ENCODE measurements around the gene CACHD1.
"Not testable (repeated sequence)": the region's sequence is repeated elsewhere in the genome, so short reads cannot be mapped to it uniquely, and the experiment has no call there.

Gene CACHD1

DNA sequence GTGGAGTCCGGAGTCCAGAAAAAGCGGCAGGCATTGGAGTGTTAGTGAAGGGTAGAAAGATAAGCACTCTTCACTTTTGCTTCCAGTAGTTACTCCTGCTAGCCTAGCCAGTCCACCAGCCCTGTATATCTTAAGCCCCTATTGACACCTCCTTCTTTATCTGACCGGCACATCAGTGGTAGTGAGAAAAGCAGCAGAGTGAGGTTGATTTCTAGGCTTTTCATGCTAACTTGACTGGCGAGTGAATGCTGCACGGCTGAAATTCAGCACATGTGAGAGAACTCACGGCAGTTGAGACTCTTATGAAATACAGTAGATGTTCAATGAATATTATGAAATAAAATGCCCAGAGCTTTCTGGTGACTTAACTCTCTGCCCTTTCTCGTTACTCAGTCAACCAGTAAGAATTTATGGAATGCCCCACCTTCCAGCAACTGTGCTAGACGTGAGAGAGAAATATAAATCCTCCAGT lies 128.2 kb downstream of the CACHD1 start:
- DNase-seq, result no peak

DNA sequence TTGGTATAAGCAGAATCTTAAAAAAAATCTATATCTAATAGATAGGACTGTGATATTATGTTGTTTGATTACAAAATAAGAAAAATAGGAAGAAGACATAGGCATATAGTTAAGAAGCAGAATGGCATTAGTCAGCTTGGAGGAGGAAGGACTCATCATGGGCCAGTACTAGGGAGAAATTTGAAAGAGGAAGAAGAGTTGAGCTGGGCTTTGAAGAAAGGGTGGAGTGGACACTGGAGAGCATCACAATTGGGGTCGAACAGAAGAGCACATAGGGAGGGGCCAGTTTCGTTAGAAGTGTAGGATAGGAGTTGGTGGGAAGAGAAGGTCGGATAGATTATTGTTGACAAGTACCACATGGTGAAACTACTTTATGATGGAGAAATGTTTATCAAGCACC lies 129.3 kb downstream of the CACHD1 start:
- no peak for DNase-seq

DNA sequence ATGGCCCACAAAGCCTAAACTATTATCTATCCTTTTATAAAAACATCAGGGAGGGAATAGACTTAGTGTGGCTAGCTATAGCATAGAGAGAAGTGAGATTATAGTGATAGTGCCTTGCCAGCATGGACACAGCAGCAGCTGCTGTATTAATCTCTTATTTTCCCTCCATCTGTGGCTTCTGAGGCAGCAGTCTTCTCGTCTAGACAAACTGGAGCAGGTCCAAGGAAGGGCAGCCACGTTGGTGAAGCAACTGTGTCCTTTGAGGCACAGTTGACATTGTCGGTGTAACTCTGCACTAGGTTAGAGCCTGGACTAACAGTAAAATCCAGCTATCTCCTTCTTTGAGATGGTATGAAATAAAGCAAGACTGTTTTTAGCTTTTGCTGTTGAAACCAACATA lies 131.3 kb downstream of the CACHD1 start:
- peak; percentile 15 for DNase-seq

DNA sequence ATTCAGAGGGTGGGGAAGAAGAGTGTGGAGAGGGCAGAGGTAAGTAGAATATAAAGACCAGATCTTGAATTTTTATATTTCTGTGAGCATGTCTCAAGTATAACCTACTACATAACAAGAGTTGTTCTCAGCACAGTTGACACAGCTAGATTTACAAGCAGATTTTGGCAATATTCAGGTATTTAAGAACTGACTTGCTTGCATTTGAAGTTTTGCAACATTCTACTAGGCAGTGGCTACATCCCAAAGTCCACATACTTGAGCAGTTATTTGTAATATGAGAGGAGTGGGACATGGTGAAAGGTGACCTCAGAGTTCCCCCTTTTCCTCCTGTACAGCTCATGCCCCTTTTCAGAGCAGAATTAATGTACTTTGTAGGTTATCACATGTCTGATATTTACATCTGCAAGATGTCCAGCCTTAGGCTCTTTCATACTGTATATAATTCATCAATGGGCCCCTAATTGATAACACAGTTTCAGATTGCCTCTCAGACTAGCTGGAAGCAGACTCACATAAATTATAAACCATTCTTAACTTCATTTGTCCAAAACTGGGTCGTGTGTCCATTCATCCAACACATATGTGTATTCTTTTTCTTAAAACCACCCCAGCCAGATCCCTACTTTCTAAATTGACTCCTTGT lies 138.2 kb downstream of the CACHD1 start:
- no peak for DNase-seq

DNA sequence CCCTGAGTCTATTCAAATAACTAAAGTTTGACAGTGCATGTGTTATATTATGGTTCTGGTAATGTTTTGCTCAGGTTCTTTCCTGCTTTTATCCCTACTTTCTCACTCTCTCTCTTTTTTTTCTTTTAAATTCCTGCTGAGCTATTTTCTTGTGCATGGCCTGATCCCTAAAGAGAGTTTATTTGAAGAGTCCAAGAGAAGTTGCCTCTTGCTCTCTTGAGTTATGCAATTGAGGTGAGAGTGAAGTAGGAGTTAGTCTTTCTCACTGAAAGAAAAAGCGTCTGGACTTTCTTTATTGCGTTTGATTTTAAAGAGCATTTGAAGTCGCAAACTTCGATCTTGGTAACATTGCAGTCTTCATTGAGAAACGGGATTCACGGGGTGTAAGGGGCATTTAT lies 138.7 kb downstream of the CACHD1 start:
- no peak for DNase-seq

DNA sequence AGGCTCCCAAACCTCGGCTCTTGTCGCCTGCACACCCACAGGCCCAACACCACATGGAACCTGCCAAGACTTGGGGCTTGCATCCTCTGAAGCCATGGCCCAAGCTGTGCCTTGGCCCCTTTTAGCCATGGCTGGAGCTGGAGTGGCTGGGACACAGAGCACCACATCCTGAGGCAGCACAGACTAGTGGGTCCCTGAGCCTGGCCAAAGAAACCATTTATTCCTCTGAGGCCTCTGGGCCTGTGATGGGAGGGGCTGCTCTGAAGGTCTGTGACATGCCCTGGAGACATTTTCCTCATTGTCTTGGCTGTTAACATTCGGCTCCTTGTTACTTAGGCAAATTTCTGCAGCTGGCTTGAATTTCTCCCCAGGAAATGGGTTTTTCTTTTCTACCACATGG lies 141.0 kb downstream of the CACHD1 start:
- DNase-seq, result not testable (repeated sequence)

DNA sequence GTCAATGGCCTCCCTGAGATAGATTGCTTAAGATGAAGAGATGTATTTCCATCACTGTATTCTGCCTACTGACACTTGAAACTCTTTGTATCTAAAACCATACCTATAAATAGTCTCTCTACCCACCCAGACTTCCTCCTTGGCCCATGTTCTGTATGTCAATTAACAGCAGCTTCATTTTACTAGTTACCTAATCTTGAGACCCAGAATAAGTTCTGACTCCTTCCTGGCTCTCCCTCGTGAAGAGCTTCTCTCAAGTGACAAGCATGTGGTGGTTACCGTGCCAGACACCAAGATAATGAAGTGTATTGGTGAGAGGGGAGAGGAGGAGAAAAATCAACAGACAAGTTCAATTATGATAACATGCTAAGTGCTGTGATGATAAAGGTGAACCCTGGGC lies 146.1 kb downstream of the CACHD1 start:
- DNase-seq, result no peak

DNA sequence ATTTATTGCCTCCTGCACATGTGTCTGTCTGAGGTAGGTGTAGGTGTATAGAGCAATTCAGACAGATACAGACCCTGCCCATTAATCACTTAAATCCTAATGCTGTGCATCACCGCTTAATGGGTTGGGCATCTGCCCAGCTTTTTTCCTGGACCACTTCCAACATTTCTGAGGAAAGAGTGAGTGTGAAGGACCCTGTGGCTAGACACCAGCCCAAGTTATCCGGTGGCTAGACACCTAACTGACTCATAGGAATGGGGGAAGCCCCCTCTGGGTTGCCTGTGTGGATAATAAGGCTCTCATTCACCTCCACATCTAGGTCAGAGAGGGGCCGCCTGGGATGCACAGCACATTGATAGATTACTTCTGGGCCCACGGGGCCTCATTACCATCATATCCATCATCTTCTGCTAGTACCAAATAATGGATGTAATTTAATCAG lies 153.8 kb downstream of the CACHD1 start:
- DNase-seq, result peak; percentile 27

DNA sequence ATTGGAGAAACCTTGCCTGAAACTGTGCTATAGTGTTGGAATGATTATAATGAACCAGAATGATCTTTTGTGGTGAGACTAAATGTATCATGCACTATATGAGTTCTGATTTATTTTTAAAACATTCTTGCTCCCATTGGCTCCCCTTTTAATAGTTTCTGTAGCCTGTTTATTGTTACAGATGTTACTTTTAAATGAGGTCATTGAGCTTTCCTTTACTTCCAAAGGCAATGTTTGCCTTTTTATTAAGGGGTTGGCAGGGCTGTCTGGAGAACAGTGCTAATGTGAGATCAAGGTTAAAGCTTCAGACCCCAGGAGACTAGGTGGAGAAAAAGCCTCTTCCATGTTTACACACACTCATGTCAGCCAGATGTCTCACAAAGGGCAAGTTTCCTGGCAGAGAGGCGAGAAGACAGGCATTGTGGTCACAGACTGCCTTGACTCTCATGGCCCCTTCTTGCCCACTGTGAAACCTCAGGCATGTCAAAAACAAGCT lies 154.3 kb downstream of the CACHD1 start:
- DNase-seq, result peak; percentile 27

DNA sequence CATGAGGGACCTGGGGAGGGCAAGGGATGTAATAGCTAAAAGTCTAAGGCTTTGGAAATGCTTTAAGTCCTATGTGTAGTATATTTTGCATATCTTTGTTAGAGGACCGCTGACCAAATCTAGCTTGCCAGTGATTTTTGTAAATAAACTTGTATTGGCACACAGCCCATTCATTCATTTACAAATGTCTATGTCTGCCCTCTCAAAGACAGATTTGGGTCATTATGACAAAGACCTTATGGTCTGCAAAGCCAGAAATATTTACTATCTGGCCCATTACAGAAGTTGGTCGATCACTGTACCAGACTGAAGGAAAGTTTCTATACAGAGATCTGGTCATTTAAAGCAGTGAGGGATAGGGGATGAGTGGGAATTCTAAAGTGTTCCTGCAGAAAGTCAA lies 154.9 kb downstream of the CACHD1 start:
- DNase-seq, result no peak

DNA sequence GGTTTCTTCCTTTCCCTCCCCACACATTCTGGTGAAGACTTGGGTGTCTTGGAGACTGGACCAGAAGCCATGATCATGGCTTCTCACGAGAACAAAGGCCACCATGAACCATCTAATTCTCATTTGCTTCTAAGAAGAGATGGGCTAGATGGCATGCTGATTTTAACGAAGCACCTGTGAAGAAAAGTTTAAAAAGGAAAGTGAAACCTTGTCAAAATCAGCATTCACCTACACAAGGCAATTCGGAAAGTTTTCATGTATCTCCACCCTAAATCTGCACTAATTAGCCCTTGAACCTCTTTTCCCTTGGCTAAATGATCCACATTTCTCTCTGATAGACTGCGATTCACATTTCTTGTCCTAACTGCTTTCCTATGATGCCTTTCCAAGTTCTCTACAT lies 160.7 kb downstream of the CACHD1 start:
- DNase-seq, result no peak

DNA sequence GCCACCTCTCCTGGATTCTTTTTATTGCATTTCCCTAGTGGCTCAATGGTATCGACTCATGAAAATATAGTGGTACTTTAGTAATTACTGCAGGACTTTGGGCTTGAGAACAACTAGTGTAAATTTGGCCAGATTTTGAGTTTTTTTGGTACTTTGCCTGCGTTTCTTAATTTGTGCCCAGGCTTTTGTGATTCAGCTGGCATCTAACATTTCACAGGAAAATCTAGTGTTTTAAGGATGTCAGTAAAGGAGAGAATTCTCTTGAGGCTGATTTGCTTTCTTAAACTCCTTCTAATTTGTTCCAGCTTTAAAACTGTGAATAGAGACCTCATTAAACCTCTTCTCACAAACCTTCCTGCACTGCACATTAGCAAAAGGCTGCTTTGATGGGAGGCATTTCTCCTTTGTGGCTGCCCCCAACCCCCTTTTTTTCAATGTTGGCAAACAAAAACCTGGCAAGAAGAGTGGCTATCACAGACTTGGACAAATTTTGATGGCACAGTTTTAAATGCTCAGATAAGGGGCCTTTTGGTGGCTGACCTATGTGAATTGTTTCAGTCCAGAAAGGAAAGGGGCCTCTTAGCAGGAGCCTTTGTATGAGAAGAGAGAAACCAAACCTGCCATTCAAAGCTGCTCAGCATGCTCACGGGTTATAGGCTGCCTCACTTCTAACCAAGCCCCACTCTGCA lies 161.6 kb downstream of the CACHD1 start:
- no peak for DNase-seq

DNA sequence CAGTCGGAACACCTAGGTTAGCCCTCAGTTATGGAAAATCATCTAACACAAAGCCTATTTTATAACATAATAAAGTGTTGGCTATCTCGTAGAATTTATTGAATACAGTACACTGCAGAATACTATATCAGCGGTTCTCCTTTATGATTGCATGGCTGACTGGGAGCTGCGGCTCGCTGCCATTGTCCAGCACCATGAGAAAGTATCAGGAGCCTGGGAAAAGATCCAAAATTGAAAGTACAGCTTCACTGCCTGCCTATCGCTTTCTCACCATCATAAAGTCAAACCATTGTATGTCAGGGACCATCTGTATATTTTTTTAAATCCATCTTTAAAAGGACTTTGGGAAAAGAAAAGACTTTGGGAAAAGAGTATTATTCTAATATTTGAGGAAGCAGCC lies 163.0 kb downstream of the CACHD1 start:
- no peak for DNase-seq

DNA sequence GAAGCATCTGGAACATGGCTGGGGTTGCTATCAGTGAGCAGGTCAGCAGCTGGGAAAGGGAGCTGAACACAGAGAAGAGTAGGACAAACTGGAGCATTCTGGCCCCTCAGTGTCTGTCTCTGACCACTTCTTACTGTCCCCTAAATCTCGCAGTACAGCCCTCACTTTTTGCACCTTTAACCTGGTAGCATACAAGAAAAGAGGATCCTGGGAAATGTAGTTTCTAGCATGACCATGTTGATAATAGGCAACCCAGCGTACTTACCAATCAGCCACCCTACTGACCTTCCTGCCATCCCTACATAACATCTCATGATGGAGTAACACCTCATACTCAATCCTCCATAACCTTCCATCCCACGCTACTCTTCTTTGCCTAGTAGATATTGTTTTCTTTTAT lies 175.8 kb downstream of the CACHD1 start:
- DNase-seq, result no peak

DNA sequence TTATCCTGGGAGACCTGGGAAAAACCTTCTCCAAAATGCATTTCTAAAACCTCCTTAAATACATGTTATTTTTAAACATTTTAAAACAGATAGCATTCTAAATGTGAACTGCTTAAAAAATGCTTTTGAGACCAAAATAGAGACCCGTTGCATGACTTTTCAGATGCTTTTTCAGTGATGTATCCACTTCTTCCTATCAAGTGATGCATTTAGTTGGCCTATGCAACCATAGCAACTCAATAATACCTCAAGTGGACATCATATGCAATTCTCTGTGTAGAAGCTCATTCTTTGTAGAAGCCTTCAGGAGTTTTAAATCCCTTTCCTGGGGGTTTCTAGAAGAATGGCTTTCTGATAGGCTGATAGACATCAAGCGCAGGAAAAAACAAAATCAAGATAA lies 180.5 kb downstream of the CACHD1 start:
- peak; percentile 50 for DNase-seq

DNA sequence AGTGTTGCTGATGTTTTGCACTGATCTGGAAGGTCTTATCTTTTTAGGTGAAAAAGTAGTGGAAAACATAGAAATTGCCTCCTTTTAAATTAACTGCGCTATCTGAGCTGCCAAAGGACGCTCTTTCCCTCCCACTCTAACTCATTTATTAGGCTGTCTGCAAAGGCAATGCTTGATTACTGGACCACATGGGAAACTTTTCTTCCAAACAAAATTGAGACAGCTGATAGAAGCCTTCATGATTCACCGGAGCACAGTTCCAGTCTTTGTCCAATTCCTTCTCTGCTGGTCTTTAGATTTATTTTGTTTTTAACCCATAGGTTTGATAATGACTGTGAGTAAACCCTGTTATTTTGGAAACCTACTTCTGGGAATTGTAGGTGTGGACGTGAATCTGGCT lies 181.9 kb downstream of the CACHD1 start:
- no peak for DNase-seq

DNA sequence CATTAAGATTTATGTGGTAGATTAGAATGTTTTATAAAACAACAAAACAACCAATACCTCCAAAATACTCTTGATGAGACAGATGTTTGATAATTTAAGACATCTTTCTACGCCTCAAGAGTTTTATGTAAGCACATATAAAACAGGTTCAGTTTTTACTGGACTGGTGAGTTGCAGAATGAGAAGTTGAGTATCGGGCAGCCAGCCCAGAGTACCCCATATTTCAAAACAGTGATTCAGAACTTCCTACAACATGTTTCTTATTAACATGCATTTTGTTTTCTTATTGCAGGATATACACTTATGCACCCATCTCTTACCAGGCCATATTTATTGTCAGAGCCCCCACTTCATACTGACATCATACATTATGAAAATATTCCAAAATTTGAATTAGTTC lies 183.5 kb downstream of the CACHD1 start:
- DNase-seq, result no peak

DNA sequence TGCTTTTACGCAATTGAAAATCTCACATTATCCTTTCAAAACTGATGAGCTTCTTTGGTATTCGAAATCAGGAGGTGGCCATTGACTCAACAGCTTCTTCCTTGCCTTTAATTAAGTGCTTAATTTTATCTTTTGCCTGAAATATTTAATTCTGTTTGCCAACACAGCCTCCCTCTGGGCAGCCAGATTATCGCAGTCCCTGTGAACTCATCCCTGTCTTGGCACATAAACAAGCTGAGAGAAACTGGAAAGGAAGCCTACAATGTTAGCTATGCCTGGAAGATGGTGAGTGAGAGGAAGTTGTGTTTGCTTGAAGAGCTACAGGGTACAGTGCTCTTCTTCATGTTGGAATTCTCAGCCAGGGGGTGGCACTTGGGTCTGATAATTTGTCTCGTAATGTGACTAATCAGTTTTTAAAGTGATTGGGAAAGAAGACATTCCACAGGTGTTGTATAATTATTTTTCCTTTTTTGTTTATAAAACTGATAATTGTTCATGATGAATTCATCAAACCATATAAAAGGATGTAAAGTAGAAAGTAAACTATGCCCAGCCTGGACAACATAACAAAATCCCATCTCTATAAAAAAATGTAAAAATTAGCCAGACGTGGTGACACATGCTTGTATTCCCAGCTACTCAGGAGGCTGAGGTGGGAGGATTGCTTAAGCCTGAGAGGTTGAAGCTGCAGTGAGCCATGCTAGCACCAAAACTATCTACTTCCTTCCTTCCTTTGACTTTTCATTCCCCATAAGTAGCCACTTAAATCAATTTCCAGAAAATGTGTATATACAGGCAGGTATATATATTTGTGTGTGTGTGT lies 184.8 kb downstream of the CACHD1 start:
- no peak for DNase-seq

DNA sequence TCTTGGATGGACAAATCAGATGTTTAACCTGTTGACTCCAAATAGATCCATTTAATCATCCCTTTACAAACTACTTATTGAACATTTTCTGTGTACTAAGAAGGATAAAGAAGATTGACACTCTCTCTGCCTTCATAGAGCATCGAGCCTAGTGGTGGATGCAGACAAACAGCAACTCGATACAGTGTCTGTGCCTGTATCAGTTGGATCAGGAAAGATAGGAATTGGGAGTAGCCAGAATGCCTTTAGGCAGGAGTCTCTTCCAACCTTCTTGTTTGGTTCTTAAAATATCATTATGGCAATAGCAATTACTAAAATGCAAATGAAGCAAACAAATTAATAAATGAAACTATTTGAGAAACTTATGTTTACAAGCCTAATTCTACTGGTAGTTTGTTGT lies 185.9 kb downstream of the CACHD1 start:
- no peak for DNase-seq

DNA sequence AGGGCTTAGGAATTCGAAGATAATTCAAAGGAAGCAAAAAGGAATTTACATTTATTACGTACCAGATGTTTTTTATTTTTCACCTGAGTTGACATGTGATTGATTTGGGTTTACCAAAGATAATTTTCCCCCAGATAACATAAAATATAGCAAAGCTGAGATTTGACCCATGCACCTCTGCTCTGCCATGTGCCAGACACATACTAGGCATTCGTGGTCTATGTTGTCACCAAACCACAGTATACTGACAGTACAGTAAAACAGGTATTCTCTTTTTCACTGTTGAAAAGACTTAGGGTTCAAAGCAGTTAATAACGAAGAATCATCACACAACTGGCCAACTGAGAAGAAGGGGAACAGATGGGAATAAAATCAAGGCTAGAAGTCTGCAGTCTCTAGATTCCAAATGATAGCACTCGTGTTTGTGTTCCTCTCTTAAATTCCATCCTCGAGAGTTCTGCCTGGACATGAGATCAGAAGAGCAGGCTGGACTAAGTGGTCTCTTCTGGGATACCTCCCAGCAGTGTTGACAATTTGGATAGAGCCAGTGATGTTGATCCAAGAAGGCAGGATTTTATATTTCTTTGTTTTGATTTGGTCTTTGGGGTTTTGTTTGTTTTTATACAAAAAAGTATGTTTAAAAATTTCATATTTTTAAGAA lies 189.7 kb downstream of the CACHD1 start:
- no peak for DNase-seq

DNA sequence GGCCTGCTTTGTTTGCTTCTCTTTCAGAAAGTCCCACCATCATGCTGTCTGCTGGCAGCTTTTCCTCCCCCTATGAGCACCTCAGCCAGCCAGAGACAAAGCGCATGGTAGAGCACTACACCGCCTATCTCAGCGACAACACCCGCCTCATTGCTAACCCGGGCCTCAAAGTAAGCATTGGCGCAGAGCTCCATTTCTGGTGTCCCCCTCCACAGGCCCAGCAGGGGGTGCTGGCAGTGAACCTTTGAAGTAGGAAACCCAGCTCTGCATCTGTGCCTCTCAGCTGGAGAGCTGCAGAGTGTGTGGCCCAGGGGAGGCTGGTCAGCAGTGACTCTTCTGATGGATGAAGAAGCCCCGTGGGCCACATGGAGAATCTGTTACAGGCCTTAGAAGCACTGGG lies 193.7 kb downstream of the CACHD1 start:
- peak; percentile 58 for DNase-seq

DNA sequence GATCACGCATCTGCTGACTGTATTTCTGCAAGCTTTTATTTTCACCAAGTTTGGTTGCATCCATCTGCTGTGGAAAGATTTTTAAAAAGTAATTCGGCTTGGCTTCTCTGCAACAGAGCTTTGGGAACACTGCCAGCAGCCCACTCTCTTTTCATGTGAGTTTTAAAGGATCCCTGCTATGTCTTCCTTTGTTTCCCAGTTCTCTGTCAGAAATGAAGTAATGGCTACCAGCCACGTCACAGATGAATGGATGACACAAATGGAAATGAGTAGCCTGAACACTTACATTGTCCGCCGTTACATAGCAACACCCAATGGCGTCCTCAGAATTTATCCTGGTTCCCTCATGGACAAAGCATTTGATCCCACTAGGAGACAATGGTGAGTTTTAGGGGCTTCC lies 194.4 kb downstream of the CACHD1 start:
- no peak for DNase-seq

DNA sequence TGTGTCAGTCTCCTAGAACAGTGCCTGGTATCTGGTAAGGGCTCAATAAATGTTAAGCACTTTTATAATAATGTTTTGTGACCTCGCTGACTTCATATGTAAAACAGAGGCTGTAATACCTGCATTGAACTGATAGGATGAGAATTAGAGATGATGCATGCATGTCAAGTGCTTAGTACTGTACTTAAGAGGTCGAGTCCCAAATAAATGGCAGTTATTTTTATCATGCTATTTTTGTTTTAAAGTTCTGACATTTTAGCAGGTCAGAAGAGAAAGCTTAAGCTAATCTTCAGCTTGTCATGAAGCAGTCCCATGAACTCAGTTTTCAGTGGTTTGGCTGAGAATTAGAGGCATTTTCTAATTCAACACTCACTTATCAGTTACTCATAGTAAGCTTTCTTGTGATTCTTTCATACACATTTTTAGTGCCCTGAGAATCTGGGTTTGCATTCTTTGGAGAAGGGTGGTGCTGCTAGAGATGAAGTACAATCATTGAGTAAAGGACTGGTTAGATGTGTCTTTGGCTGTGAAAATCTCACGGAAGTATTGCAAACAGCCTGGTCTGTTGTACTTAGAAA lies 199.3 kb downstream of the CACHD1 start:
- DNase-seq, result peak; percentile 17

Data from DMS53 (cell line).